Inflammatory macrophage treated with lipopolysaccharide for 1 hour (primary cell): Measurements from ENCODE around the gene TIMP2.
"Not testable (repeated sequence)": the region's sequence is repeated elsewhere in the genome, so short reads cannot be mapped to it uniquely, and the experiment has no call there.

Source experiments
- DNase-seq, 2 donors: peaks; one replicate each; pipeline ENCODE4 v3.0.0-alpha.2; 2020 to 2022

Gene TIMP2

DNA sequence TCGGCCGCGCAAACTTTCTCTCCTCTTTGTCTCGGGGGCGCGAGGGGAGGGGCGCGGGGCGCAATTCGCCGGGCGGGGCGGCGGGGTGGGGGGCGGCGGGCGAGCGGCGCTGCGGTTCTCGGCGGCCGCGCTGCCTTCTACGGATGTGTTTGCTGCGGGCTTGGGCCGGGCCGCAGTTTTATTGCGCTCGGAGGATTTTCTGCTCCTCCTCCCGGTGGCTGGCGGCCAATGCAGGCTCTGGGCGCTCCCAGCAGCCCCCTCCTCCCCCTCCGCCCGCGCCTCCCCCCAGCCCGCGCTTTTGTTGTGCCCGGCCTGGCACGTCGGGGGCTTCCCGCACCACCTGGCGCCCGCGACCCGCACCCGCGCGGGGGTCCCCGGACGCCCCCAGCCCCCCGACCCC lies at the start of gene TIMP2:
Gene TIMP2, minus strand, starts transcription at position 154 of the 400 bp plus-strand sequence. CDS start 299 bp downstream, outside the sequence.
- peak; percentile 74 to 90 for DNase-seq

GRCh38 chr17:78973792-78974520 lies 48.8 kb upstream of the TIMP2 start:
- no peak for DNase-seq

- DNase-seq: no peak
Measured at GRCh38 chr17:78973196-78973595, 48.0 kb upstream of the TIMP2 start.

DNA sequence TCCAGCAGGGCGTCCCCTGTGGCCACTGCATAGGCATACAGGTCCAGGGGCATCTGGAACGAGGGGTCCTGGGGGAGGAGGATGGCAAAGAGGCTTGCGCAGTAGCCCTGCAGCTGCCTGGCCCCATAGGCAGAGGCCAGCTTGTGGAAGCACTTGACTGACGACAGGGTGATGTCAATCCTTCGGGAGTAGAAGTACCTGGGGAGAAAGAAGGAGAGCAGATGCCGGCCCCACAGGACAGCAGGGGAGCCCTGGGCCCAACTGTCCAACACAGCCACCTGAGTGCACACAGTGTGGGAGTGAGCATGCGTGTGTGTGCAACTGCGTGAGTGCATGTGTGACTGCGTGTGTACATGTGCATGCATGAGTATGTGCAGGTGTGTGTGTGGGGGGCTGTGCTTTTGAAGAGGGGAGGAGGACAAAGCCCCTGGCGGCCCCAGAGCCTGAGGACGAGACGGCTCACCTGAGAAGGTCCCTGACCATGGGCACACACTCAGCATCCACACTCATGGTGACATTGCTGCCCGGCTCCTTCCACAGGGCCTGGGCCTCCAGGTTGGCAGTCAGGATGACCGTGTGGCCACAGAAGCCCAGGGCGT lies 47.4 kb upstream of the TIMP2 start:
- DNase-seq: no peak

GRCh38 chr17:78971756-78972506 lies 46.7 kb upstream of the TIMP2 start:
- no peak for DNase-seq

DNA sequence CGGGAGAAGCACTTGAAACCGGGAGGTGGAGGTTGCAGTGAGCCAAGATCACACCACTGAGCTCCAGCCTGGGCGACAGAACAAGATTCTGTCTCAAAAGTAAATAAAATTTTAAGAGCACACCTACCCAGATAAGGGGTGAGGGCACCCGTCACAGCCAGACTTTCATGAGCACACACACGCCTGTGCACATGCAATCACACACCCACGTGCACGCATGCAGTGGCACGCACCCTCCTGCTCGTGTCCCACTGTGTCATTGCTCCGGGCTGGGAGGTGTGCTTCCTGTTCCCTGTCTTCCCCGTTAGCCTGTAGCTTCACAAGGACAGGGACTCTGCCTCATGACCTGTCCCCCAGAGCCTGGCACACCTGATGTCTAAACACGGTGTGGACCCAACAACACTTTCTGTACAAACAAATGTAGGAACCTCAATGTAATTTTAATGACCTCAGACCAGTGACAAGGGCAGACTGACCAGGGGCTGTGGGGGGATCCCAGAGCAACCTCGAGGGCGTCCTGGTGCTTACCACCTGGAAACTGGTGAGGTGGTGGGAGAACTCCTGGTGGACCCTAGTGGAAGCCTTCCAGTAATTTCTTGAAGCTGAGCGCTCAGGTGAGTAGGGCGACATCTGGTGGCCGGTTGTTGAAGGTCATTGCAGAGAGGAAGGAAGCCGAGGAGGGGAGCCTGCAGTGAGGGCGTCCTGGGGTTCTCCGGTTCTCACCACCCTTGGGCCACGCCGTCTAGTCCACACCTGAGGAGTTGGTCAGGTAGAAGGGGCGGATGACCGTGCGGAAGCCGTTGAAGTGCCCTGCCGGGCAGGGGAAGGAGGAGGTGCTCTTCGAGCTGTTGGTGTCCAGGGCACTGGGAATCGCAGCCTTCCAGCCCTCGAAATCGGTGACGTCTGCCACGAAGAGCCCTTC lies 45.9 kb upstream of the TIMP2 start:
- peak; percentile 50 to 92 for DNase-seq

GRCh38 chr17:78969865-78970264 lies 44.7 kb upstream of the TIMP2 start:
- DNase-seq: no peak

GRCh38 chr17:78967782-78968362 lies 42.7 kb upstream of the TIMP2 start:
- no peak for DNase-seq

GRCh38 chr17:78966910-78967600 lies 41.9 kb upstream of the TIMP2 start:
- no peak for DNase-seq

DNA sequence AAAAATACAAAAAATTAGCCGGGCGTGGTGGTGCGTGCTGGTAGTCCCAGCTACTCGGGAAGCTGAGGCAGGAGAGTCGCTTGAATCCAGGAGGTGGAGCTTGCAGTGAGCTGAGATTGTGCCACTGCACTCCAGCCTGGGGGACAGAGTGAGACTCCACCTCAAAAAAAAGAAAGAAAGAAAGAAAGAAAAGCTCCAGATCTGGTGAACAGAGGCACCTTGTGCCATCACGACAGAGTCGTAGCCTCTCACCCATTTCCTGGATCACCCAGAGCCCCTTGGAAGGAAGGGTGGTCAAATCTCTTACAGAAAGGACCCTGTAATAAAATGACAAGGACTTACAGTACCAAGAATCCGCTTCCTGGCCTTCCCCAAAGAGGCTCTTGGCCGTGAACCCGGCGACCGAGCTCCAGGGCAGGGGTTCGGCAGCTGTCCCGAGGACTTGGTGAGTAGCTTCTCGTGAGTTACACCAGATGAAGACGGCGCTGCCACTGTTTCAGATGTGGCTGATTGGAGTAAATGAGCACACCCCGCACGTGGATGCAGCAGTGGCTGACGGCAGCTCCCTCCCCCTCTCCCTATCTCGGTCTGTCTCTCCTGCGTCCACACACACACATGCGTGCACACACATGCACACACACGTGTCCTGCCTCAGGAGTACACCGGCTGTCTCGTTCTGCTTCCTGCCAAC lies 41.1 kb upstream of the TIMP2 start:
- DNase-seq: no peak

GRCh38 chr17:78965491-78965924 lies 40.3 kb upstream of the TIMP2 start:
- no peak for DNase-seq

- DNase-seq: no peak
Measured at GRCh38 chr17:78963378-78963777, 38.2 kb upstream of the TIMP2 start.

GRCh38 chr17:78962984-78963348 lies 37.8 kb upstream of the TIMP2 start:
- DNase-seq: not testable (repeated sequence)

DNA sequence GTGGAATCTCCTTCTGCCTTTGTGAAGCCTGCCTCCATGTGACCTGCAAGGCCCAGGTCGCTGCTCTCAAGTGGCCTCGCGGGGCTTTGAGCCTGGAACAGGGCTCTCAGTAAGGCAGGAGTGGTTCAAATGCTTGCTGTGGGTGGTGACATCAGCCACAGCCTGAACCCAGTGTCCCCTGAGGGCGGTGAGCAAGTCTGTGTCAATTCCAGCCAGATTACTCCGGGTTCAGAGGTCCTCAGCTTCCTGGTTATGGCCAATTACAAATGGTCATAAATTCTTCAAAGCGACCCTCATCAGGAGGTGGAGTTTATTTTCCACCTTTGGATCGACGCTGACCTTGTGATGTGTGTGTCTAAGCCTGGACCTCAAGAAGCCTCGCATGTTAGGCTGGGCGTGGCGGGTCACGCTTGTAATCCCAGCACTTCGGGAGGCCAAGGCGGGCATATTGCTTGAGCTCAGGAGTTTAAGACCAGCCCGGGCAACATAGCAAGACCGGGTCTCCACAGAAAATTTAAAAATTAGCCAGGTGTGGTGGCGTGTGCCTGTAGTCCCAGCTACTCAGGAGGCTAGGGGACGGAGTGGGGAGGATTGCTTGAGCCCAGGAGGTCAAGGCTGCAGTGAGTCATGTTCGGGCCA lies 37.3 kb upstream of the TIMP2 start:
- no peak for DNase-seq

GRCh38 chr17:78961571-78961970 lies 36.4 kb upstream of the TIMP2 start:
- DNase-seq: no peak

DNA sequence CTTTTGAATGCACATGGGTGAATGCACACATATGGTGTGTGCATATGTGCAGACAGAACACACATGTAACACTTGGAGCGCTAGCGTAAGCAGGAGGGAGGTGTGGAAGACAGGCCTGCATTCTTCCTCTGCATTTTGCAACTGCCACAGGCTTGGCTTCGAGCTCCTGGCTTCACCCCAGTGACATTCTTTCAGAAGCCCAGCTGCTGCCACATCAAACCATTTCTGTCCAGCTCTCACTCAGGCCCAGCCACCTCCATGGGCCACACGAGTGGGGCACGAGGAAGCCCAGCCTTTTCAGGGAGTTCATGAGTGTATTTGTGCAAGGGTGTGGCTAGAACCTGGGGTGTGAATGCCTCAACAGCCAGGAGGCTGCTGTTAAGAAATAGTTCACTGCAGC lies 35.7 kb upstream of the TIMP2 start:
- DNase-seq: no peak

GRCh38 chr17:78959803-78960202 lies 34.6 kb upstream of the TIMP2 start:
- DNase-seq: no peak

GRCh38 chr17:78958641-78959127 lies 33.5 kb upstream of the TIMP2 start:
- no peak for DNase-seq

DNA sequence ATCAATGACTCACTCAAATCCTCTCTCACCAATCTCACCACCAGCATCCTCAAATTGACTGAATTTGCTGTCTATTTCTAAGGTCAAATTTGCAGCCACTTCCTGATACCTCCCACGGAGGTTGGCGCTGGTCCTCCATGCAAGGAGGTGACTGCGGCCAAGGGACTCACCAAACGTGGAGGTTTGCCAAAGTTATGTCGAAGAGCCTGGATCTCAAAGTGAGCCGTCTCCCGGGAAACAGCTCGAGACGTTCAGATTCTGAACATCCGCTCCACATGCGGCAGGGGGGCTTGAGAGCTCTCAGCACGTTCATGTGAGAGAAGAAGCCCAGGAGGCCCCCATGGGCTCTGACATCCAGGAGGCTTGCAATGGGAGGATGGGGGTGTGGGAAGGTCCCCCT lies 31.9 kb upstream of the TIMP2 start:
- no peak for DNase-seq

- no peak for DNase-seq
Measured at GRCh38 chr17:78956254-78956653, 31.1 kb upstream of the TIMP2 start.

DNA sequence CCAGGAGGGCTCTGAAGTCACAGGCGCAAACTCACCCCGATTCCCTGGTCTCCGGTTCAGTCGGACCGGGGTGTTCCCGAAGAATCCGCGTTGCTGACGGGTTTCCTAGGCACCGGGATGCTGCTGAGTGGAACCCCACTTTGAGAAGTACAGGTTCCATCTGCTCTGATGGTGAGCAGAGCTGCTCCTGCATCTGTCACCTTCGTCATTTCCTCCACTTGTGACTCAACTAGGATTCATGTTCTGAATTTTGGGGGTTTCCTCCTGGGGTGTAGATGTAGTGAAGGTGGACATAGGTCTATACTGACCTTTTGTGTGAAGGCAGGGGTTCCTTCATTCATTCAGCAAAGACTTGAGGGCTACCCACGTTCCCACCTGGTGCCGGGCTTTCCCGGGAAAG lies 29.5 kb upstream of the TIMP2 start:
- no peak for DNase-seq
